ENCODE data around the gene HPF1. TPM values are rescaled to one million over a fixed set of nuclear protein-coding genes. Genes with fewer than 3 reads are reported as not detected.
"Not testable (repeated sequence)": the region's sequence is repeated elsewhere in the genome, so short reads cannot be mapped to it uniquely, and the experiment has no call there.

Gene HPF1
- polyA plus RNA-seq, 3 donors, result 10.2 to 29.9 (median 25.1) TPM

- no peak overlapping the region for H2AFZ ChIP-seq (ENCODE audit: insufficient read depth, low read depth, low read length, poor library complexity, severe bottlenecking)
- no peak overlapping the region for H3K27ac ChIP-seq (ENCODE audit: low read depth in 1 of 2, low read length in 2 of 2)
- H3K36me3 Mint-ChIP-seq, result peaks cover 46 to 58% of the 10 kb centered on the region in 2 donors
- no peak overlapping the region for H3K4me3 Mint-ChIP-seq
- H3K9ac ChIP-seq (ENCODE audit: insufficient read depth, low read length, poor library complexity, severe bottlenecking), result no peak overlapping the region
- DNase-seq, result no peak
- no peak overlapping the region for H3K4me3 ChIP-seq (replicated peaks in 1 of 3; ENCODE audit: low read depth in 2 of 3, low read length in 3 of 3)
- no peak for TF ChIP-seq CTCF (IDR thresholded peaks at IDR 0.05)
- H3K27me3 Mint-ChIP-seq (ENCODE audit: low read depth in 3 of 3), result no peaks in the 10 kb centered on the region
- H3K36me3 ChIP-seq (replicated peaks in 1 of 2; ENCODE audit: control insufficient read depth in 1 of 2, insufficient read depth in 2 of 2, low read length in 2 of 2), result peaks cover 33 to 71% of the 10 kb centered on the region in 2 donors
- H4K20me1 ChIP-seq (ENCODE audit: insufficient read depth, low read length), result no peaks in the 10 kb centered on the region
- no peaks in the 10 kb centered on the region for H3K9me3 ChIP-seq (replicated peaks in 1 of 2; ENCODE audit: control insufficient read depth in 1 of 2, insufficient read depth in 1 of 2, low read length in 2 of 2)
- no peaks in the 10 kb centered on the region for H3K9me3 Mint-ChIP-seq
- intact Hi-C loops (cut with micrococcal nuclease), result no loop called here
- no peaks in the 10 kb centered on the region for H3K79me2 ChIP-seq (ENCODE audit: insufficient read depth, low read length)
- no CpG with 5 or more reads among the region's 1 CpG for WGBS (ENCODE audit: insufficient coverage)
- H3K27ac Mint-ChIP-seq, result peak overlapping the region in 1 of 7 donors; percentile 15
- no peak overlapping the region for H3K4me2 ChIP-seq (replicated peaks; ENCODE audit: extremely low read depth, low read length, poor library complexity, severe bottlenecking)
- no peaks in the 10 kb centered on the region for H3K27me3 ChIP-seq (ENCODE audit: control insufficient read depth in 2 of 2, insufficient read depth in 2 of 2, low read length in 2 of 2)
- H3K4me1 ChIP-seq (ENCODE audit: control insufficient read depth in 1 of 2, insufficient read depth in 2 of 2, low read length in 2 of 2), result no peaks in the 10 kb centered on the region
- H3K4me1 Mint-ChIP-seq, result no peaks in the 10 kb centered on the region
These were observed 13.1 kb downstream of the HPF1 start for GRCh38 chr4:169744601-169745000.

GRCh38 chr4:169741569-169741968 lies 16.2 kb downstream of the HPF1 start:
- Mint-ChIP-seq H3K36me3 (peaks cover 53 to 74% of the 10 kb centered on the region in 2 donors), H3K4me1 (no peaks in the 10 kb centered on the region), H3K9me3 (peaks cover 0 to 3% (median 0%) of the 10 kb centered on the region in 7 donors), H3K27ac (no peak overlapping the region), H3K4me3 (no peak overlapping the region), H3K27me3 (ENCODE audit: low read depth in 3 of 3) (no peaks in the 10 kb centered on the region)
- H4K20me1 ChIP-seq (ENCODE audit: insufficient read depth, low read length), result no peaks in the 10 kb centered on the region
- TF ChIP-seq CTCF (IDR thresholded peaks at IDR 0.05), result no peak
- no peaks in the 10 kb centered on the region for H3K9me3 ChIP-seq (replicated peaks in 1 of 2; ENCODE audit: control insufficient read depth in 1 of 2, insufficient read depth in 1 of 2, low read length in 2 of 2)
- H3K4me3 ChIP-seq (replicated peaks in 1 of 3; ENCODE audit: low read depth in 2 of 3, low read length in 3 of 3), result no peak overlapping the region
- no peak overlapping the region for H2AFZ ChIP-seq (ENCODE audit: insufficient read depth, low read depth, low read length, poor library complexity, severe bottlenecking)
- intact Hi-C loops (cut with micrococcal nuclease), result no loop called here
- no peak overlapping the region for H3K9ac ChIP-seq (ENCODE audit: insufficient read depth, low read length, poor library complexity, severe bottlenecking)
- DNase-seq, result peak in 1 of 3 donors; percentile 7
- no peak overlapping the region for H3K27ac ChIP-seq (ENCODE audit: low read depth in 1 of 2, low read length in 2 of 2)
- peaks cover 24 to 71% of the 10 kb centered on the region in 2 donors for H3K36me3 ChIP-seq (replicated peaks in 1 of 2; ENCODE audit: control insufficient read depth in 1 of 2, insufficient read depth in 2 of 2, low read length in 2 of 2)
- H3K4me2 ChIP-seq (replicated peaks; ENCODE audit: extremely low read depth, low read length, poor library complexity, severe bottlenecking), result no peak overlapping the region
- no peaks in the 10 kb centered on the region for H3K27me3 ChIP-seq (ENCODE audit: control insufficient read depth in 2 of 2, insufficient read depth in 2 of 2, low read length in 2 of 2)
- no peaks in the 10 kb centered on the region for H3K79me2 ChIP-seq (ENCODE audit: insufficient read depth, low read length)
- no CpG with 5 or more reads among the region's 2 CpGs for WGBS (ENCODE audit: insufficient coverage)
- no peaks in the 10 kb centered on the region for H3K4me1 ChIP-seq (ENCODE audit: control insufficient read depth in 1 of 2, insufficient read depth in 2 of 2, low read length in 2 of 2)

GRCh38 chr4:169738604-169739003 lies 19.1 kb downstream of the HPF1 start:
- H3K4me3 ChIP-seq (replicated peaks in 1 of 3; ENCODE audit: low read depth in 2 of 3, low read length in 3 of 3); H3K4me1 ChIP-seq (ENCODE audit: control insufficient read depth in 1 of 2, insufficient read depth in 2 of 2, low read length in 2 of 2); H4K20me1 ChIP-seq (ENCODE audit: insufficient read depth, low read length); H3K27me3 ChIP-seq (ENCODE audit: control insufficient read depth in 2 of 2, insufficient read depth in 2 of 2, low read length in 2 of 2); H3K79me2 ChIP-seq (ENCODE audit: insufficient read depth, low read length); intact Hi-C loops (cut with micrococcal nuclease); H3K4me3 Mint-ChIP-seq; H3K9me3 ChIP-seq (replicated peaks in 1 of 2; ENCODE audit: control insufficient read depth in 1 of 2, insufficient read depth in 1 of 2, low read length in 2 of 2); H3K9ac ChIP-seq (ENCODE audit: insufficient read depth, low read length, poor library complexity, severe bottlenecking); DNase-seq; H3K27ac Mint-ChIP-seq; H3K4me2 ChIP-seq (replicated peaks; ENCODE audit: extremely low read depth, low read length, poor library complexity, severe bottlenecking); H3K27me3 Mint-ChIP-seq (ENCODE audit: low read depth in 3 of 3); H3K4me1 Mint-ChIP-seq; H2AFZ ChIP-seq (ENCODE audit: insufficient read depth, low read depth, low read length, poor library complexity, severe bottlenecking); H3K9me3 Mint-ChIP-seq; H3K27ac ChIP-seq (ENCODE audit: low read depth in 1 of 2, low read length in 2 of 2): not testable (repeated sequence)
- H3K36me3 Mint-ChIP-seq, result peaks cover 52 to 72% of the 10 kb centered on the region in 2 donors
- H3K36me3 ChIP-seq (replicated peaks in 1 of 2; ENCODE audit: control insufficient read depth in 1 of 2, insufficient read depth in 2 of 2, low read length in 2 of 2), result peaks cover 22 to 68% of the 10 kb centered on the region in 2 donors
